HEK293 (cell line): ENCODE results near the gene ADGRF1.

Experiments used
- FEZF1 ChIP-seq: fragments of 450-650 bp; formaldehyde crosslinking; IDR thresholded peaks from 2 replicates; pipeline ENCODE4 v1.5.1; 2016; ENCODE audit warnings: missing biosample characterization, missing genetic modification characterization
- SALL2 ChIP-seq: fragments of 450-650 bp; formaldehyde crosslinking; IDR thresholded peaks from 2 replicates; pipeline ENCODE4 v1.5.0; 2017; ENCODE audit warnings: missing biosample characterization, mild to moderate bottlenecking, missing genetic modification characterization, borderline replicate concordance
- WT1 ChIP-seq: fragments of 450-650 bp; formaldehyde crosslinking; IDR thresholded peaks from 2 replicates; pipeline ENCODE4 v1.5.1; 2016; ENCODE audit warnings: missing biosample characterization, missing genetic modification characterization
- YY1 ChIP-seq: fragments of 450-650 bp; formaldehyde crosslinking; IDR thresholded peaks from 2 replicates; pipeline ENCODE4 v1.5.1; 2018; ENCODE audit warnings: missing biosample characterization, missing genetic modification characterization
- ZBTB1 ChIP-seq: fragments of 450-650 bp; formaldehyde crosslinking; IDR thresholded peaks from 2 replicates; pipeline ENCODE4 v1.5.1; 2016; ENCODE audit warnings: missing biosample characterization, missing genetic modification characterization
- ZNF157 ChIP-seq: fragments of 450-650 bp; formaldehyde crosslinking; IDR thresholded peaks from 2 replicates; pipeline ENCODE4 v1.5.1; 2016; ENCODE audit warnings: missing biosample characterization, missing genetic modification characterization
- ZNF324 ChIP-seq: fragments of 450-650 bp; formaldehyde crosslinking; IDR thresholded peaks from 2 replicates; pipeline ENCODE4 v1.5.1; 2016; ENCODE audit warnings: missing biosample characterization, missing genetic modification characterization
- ZNF354C ChIP-seq: fragments of 450-650 bp; formaldehyde crosslinking; IDR thresholded peaks from 2 replicates; pipeline ENCODE4 v1.5.1; 2016; ENCODE audit warnings: missing biosample characterization, missing genetic modification characterization, low read depth, borderline replicate concordance
- ZNF600 ChIP-seq: fragments of 450-650 bp; formaldehyde crosslinking; IDR thresholded peaks from 2 replicates; pipeline ENCODE4 v1.5.1; 2016; ENCODE audit warnings: missing biosample characterization, missing genetic modification characterization
- ZNF792 ChIP-seq: fragments of 450-650 bp; formaldehyde crosslinking; IDR thresholded peaks from 2 replicates; pipeline ENCODE4 v1.5.1; 2016; ENCODE audit warnings: missing biosample characterization, missing genetic modification characterization
- ZSCAN16 ChIP-seq: fragments of 450-650 bp; formaldehyde crosslinking; IDR thresholded peaks from 2 replicates; pipeline ENCODE4 v1.5.1; 2016; ENCODE audit warnings: missing biosample characterization, missing genetic modification characterization
- TF ChIP-seq, protein P1 (sequence below): fragments of 450-650 bp; formaldehyde crosslinking; IDR thresholded peaks from 2 replicates; pipeline ENCODE4 v1.5.1; 2016; ENCODE audit warnings: missing biosample characterization, missing genetic modification characterization

DNA sequence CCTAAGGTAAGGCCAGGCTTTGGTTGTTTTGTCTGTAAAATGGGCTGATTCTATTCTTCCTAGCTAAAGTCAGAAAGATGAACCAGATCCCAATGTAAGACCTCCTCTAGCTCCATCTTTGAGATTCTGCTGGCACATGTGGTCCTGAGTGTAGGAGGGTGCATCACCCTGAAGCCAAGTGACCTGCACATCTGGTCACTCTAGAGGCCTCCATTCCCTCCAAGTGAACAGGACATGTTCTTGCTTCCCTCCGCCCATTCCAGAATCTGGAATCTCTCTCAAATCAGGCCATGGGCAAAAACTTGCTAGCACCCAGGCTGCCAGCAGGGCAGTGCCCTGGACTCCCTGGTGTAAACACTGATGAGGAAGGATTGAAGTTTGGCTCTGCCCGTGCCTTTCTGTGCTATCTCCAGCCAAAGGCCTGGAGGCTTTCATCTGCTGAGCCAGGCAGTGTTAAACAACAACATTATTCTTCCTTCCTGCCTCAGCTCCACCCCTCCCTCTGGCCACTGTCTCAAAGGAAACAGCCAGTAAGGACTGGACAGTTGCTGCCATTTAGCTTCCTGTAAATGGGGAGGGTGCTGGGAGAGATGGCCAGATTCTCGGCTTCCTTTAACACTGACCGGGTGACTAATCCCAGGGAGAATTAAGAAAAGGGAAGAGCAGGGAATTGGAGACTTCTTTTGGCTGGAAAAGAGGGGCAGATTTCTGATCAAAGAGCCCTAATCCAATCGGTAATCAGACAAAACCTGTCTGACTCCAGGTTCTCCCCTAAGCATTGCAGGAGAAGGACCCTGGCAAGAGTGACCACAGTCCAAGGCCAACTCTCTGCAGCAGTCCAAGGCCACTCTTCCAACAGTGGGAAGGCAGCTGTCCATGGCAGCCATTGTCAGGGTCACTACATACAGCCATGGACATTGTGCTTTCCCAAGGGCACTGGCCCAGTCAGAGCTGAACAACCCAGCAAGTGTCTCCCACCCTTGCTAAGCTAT lies 19.5 kb upstream of the ADGRF1 start:
- TF ChIP-seq ZBTB1 (tag by site-specific recombination) (no peak), ZNF157 (tag by site-specific recombination) (no peak), SALL2 (tag by site-specific recombination) (no peak), ZNF792 (tag by site-specific recombination) (no peak), YY1 (tag by site-specific recombination) (no peak), FEZF1 (tag by site-specific recombination) (no peak), ZSCAN16 (tag by site-specific recombination) (no peak), ZNF354C (tag by site-specific recombination) (no peak), WT1 (no peak), ZNF600 (tag by site-specific recombination) (no peak), ZNF324 (no peak)
- TF ChIP-seq, protein P1, sequence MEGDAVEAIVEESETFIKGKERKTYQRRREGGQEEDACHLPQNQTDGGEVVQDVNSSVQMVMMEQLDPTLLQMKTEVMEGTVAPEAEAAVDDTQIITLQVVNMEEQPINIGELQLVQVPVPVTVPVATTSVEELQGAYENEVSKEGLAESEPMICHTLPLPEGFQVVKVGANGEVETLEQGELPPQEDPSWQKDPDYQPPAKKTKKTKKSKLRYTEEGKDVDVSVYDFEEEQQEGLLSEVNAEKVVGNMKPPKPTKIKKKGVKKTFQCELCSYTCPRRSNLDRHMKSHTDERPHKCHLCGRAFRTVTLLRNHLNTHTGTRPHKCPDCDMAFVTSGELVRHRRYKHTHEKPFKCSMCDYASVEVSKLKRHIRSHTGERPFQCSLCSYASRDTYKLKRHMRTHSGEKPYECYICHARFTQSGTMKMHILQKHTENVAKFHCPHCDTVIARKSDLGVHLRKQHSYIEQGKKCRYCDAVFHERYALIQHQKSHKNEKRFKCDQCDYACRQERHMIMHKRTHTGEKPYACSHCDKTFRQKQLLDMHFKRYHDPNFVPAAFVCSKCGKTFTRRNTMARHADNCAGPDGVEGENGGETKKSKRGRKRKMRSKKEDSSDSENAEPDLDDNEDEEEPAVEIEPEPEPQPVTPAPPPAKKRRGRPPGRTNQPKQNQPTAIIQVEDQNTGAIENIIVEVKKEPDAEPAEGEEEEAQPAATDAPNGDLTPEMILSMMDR (tag by site-specific recombination), result no peak
